ENCODE measurements around the gene FAM47C.
"Not testable (repeated sequence)": the region's sequence is repeated elsewhere in the genome, so short reads cannot be mapped to it uniquely, and the experiment has no call there.

The FAM47C gene

DNA sequence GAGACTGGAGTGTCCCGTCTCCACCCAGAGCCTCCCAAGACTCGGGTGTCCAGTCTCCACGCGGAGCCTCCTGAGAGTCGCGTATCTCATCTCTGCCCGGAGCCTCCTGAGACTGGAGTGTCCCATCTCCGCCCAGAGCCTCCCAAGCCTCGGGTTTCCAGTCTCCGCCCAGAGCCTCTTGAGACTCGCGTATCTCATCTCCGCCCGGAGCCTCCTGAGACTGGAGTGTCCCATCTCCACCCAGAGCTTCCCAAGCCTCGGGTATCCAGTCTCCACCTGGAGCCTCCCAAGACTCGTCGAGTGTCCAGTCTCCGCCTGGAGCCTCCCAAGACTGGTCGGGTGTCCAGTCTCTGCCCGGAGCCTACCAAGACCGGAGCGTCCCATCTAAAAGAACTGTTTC, 2.3 kb downstream of the FAM47C start:
- no peaks in the 10 kb centered on the region for H3K36me3 ChIP-seq
- TF ChIP-seq, protein P1, sequence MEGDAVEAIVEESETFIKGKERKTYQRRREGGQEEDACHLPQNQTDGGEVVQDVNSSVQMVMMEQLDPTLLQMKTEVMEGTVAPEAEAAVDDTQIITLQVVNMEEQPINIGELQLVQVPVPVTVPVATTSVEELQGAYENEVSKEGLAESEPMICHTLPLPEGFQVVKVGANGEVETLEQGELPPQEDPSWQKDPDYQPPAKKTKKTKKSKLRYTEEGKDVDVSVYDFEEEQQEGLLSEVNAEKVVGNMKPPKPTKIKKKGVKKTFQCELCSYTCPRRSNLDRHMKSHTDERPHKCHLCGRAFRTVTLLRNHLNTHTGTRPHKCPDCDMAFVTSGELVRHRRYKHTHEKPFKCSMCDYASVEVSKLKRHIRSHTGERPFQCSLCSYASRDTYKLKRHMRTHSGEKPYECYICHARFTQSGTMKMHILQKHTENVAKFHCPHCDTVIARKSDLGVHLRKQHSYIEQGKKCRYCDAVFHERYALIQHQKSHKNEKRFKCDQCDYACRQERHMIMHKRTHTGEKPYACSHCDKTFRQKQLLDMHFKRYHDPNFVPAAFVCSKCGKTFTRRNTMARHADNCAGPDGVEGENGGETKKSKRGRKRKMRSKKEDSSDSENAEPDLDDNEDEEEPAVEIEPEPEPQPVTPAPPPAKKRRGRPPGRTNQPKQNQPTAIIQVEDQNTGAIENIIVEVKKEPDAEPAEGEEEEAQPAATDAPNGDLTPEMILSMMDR (IDR thresholded peaks at IDR 0.05; ENCODE audit: low read depth, low read length) = no peak

GRCh38 chrX:37034260-37034659, 26.1 kb downstream of the FAM47C start:
- H3K36me3 ChIP-seq; H3K4me3 ChIP-seq (ENCODE audit: low read depth, low read length); H3K27ac ChIP-seq; DNase-seq; H3K9me3 ChIP-seq (ENCODE audit: severe bottlenecking); H3K27me3 ChIP-seq (ENCODE audit: insufficient read depth, low read depth, severe bottlenecking): not testable (repeated sequence)

More for the DNA sequence above, 2.3 kb downstream of the FAM47C start:
- H3K27me3 ChIP-seq (ENCODE audit: insufficient read depth, low read depth, severe bottlenecking) = peaks cover 11% of the 10 kb centered on the region
- no peaks in the 10 kb centered on the region for H3K9me3 ChIP-seq (ENCODE audit: severe bottlenecking)
- no peak overlapping the region for H3K27ac ChIP-seq
- DNase-seq = no peak
- H3K4me3 ChIP-seq (ENCODE audit: low read depth, low read length) = no peak overlapping the region

DNA sequence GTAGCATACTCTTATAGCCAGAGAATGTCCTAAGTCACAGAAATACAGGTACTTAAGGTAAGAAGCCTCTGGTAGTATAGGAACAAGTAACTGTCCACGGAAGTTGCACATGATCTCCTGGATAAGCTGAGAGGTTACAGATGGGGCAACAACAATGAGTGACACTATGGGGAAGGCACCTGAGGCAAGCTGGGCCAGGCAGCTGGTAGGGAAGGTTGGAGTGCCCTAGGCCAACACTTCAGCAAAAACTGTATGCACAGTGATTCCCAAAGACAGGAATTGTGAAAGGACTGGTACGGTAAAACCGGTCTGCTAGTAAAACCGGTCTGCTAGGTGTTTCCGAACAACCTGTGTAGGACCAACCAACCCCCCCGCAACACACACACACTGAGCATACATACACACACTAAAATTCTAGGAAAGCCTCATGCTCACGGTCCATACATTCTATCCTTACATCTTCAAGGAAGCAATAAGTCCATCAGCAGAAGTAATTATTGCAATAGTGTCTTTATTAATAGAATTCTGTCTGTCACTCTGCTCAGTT, 28.6 kb downstream of the FAM47C start:
- not testable (repeated sequence) for H3K4me3 ChIP-seq (ENCODE audit: low read depth, low read length); H3K27ac ChIP-seq; H3K36me3 ChIP-seq; DNase-seq; H3K9me3 ChIP-seq (ENCODE audit: severe bottlenecking); H3K27me3 ChIP-seq (ENCODE audit: insufficient read depth, low read depth, severe bottlenecking)

GRCh38 chrX:37038814-37039213, 30.6 kb downstream of the FAM47C start:
- not testable (repeated sequence) for H3K4me3 ChIP-seq (ENCODE audit: low read depth, low read length); H3K27me3 ChIP-seq (ENCODE audit: insufficient read depth, low read depth, severe bottlenecking); H3K9me3 ChIP-seq (ENCODE audit: severe bottlenecking); DNase-seq; H3K27ac ChIP-seq; H3K36me3 ChIP-seq

DNA sequence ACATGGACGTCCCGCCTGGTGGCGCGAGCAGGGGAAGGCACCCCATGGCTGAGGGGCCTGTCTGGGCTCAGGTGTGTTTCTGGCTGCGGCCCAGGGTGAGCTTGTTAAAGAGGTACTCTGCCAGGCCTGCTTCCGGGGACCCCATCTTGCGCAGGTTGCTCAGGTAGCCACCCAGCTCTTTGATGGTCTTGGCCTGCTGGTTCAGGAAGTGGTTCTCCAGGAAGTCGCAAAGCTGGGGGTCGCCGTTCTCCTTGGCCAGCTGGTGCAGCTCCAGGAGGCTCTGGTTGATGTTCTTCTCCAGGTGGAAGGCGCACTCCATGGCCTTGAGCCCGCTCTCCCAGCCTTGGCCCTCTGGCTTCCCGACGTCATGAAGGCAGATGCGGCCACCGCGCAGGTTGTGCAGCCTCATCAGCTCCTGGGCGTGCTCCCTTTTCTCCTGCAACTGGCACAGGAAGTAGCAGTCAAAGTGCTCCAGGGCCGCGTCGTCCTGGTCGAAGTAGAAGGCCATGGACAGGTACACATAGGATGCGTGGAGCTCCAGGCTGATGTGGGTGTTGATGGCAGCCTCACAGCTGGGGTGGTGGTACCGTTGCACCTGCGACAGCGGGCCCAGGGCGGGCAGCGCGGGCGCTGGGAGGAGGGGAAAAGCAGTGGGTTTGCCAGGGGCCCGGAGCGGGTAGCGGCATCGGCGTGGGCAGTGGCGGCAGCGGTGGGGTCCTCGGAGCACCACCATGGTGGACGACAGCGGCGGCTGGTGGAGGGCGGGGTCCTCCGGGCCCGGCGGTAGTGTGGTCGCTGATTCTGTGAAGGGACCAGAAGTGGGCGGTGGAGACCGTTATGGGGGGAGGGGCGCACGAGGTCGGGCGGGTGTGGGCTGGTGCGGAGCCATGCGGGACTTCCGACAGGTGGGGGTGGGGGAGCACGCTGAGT, 35.1 kb downstream of the FAM47C start:
- not testable (repeated sequence) for H3K36me3 ChIP-seq; DNase-seq; H3K9me3 ChIP-seq (ENCODE audit: severe bottlenecking); H3K27me3 ChIP-seq (ENCODE audit: insufficient read depth, low read depth, severe bottlenecking); H3K27ac ChIP-seq; H3K4me3 ChIP-seq (ENCODE audit: low read depth, low read length)

DNA sequence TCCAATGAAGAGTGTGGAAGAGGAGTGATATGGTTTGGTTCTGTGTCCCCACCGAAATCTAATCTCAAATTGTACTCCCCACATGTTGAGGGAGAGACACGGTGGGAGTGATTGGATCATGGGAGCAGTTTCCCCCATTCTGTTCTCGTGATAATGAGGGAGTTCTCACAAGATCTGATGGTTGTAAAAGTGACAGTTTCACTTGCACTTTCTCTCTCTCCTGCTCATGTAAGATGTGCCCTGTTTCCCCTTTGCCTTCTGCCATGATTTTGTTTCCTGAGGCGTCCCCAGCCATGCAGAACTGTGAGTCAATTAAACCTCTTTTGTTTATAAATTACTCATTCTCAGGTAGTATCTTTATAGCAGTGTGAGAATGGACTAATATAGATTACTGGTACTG, 39.6 kb downstream of the FAM47C start:
- TF ChIP-seq, protein P1 (IDR thresholded peaks at IDR 0.05; ENCODE audit: low read depth, low read length) = no peak
- H3K36me3 ChIP-seq = no peaks in the 10 kb centered on the region
- no peak overlapping the region for H3K4me3 ChIP-seq (ENCODE audit: low read depth, low read length)
- no peaks in the 10 kb centered on the region for H3K9me3 ChIP-seq (ENCODE audit: severe bottlenecking)
- DNase-seq = no peak
- H3K27me3 ChIP-seq (ENCODE audit: insufficient read depth, low read depth, severe bottlenecking) = no peaks in the 10 kb centered on the region
- no peak overlapping the region for H3K27ac ChIP-seq

GRCh38 chrX:37057572-37057971, 49.4 kb downstream of the FAM47C start:
- H3K36me3 ChIP-seq; H3K27me3 ChIP-seq (ENCODE audit: insufficient read depth, low read depth, severe bottlenecking); H3K9me3 ChIP-seq (ENCODE audit: severe bottlenecking); DNase-seq; H3K4me3 ChIP-seq (ENCODE audit: low read depth, low read length); H3K27ac ChIP-seq: not testable (repeated sequence)

- no peak overlapping the region for H3K4me3 ChIP-seq (ENCODE audit: low read depth, low read length)
- no peaks in the 10 kb centered on the region for H3K9me3 ChIP-seq (ENCODE audit: severe bottlenecking)
- H3K36me3 ChIP-seq = no peaks in the 10 kb centered on the region
- peaks cover 6% of the 10 kb centered on the region for H3K27me3 ChIP-seq (ENCODE audit: insufficient read depth, low read depth, severe bottlenecking)
- no peak for DNase-seq
- no peak overlapping the region for H3K27ac ChIP-seq
- TF ChIP-seq, protein P1 (IDR thresholded peaks at IDR 0.05; ENCODE audit: low read depth, low read length) = peak; percentile 48; the same call in 1 of the 2 replicates
Observed at GRCh38 chrX:37060999-37061398, 52.8 kb downstream of the FAM47C start.

Data from WERI-Rb-1 (cell line).